ENCODE data around the gene ARID3A.

DNA sequence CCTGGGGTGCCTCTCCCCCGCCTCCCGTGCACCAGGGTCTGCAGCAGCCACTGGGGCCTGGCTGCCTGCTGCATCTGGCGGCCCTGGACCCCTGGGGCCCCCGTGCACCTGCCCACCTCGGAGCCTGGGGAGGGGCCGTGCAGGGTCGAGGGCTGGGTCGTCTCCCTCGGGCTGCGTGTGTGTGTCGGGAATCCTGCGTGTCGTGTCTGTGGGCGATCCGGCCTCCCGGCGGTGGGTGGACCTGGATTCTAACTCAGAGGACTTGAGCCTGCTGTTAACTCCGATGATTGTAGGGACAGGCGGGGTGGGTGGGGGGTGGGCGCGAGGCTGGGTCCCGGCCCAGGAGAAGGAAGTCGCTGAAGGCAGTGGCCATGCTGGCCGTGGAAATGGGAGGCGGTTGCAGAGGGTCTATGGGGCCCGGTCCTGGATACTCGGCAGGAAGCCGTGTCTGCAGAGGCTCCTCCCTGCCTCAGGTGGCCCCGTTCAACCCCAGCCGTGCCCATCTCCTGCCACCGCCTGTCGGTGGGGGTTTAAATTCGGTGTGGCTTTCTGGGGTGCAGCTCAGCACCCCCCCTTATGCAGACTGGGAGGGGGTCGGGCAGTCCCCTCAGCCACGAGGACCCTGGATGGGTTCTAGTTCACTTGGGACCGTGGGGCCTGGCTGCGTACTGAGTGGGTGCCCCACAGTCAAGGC lies 48.9 kb downstream of the ARID3A start:
- TF ChIP-seq EZH2 (optimal IDR thresholded peaks at IDR 0.05; ENCODE audit: low read depth, low read length) (no peak), EZH2phosphoT487 (IDR thresholded peaks at IDR 0.05; ENCODE audit: low read length) (no peak)
- TF ChIP-seq, protein P1, sequence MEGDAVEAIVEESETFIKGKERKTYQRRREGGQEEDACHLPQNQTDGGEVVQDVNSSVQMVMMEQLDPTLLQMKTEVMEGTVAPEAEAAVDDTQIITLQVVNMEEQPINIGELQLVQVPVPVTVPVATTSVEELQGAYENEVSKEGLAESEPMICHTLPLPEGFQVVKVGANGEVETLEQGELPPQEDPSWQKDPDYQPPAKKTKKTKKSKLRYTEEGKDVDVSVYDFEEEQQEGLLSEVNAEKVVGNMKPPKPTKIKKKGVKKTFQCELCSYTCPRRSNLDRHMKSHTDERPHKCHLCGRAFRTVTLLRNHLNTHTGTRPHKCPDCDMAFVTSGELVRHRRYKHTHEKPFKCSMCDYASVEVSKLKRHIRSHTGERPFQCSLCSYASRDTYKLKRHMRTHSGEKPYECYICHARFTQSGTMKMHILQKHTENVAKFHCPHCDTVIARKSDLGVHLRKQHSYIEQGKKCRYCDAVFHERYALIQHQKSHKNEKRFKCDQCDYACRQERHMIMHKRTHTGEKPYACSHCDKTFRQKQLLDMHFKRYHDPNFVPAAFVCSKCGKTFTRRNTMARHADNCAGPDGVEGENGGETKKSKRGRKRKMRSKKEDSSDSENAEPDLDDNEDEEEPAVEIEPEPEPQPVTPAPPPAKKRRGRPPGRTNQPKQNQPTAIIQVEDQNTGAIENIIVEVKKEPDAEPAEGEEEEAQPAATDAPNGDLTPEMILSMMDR (IDR thresholded peaks at IDR 0.05; ENCODE audit: low read length) = no peak

Measured in MM.1S (cell line).